Liver (tissue), 9 donors: ENCODE measurements around the gene UNC5CL. TPM values are rescaled to one million over a fixed set of nuclear protein-coding genes. Genes with fewer than 3 reads are reported as not detected.

Experiments
- DNase-seq: peaks from one replicate; pipeline ENCODE4 v3.0.0-alpha.2; 2017; ENCODE audit warnings: low spot score
- H3K27ac ChIP-seq, 2 donors: one replicate each; pipeline ENCODE4 v1.7.0; 2013; ENCODE audit warnings: inconsistent platforms in 2 of 2, low read length in 2 of 2, control low read depth in 1 of 2, low read depth in 1 of 2, mild to moderate bottlenecking in 1 of 2
- H3K27me3 ChIP-seq, 4 donors: one replicate each; pipeline versions ENCODE4 v1.6.1 to v1.7.0; 2013; ENCODE audit warnings: low read length in 3 of 4, inconsistent platforms in 1 of 4, mild to moderate bottlenecking in 1 of 4, moderate library complexity in 1 of 4; ENCODE audit not compliant: control insufficient read depth in 4 of 4, insufficient read depth in 4 of 4
- H3K36me3 ChIP-seq, 4 donors: one replicate each; pipeline versions ENCODE4 v1.6.1 to v1.7.0; 2013; ENCODE audit warnings: low read length in 3 of 4, mild to moderate bottlenecking in 3 of 4, low read depth in 1 of 4, moderate library complexity in 1 of 4; ENCODE audit not compliant: control insufficient read depth in 4 of 4, insufficient read depth in 3 of 4
- H3K4me1 ChIP-seq, 4 donors: one replicate each; pipeline versions ENCODE4 v1.6.1 to v1.7.0; 2013; ENCODE audit warnings: low read length in 3 of 4, mild to moderate bottlenecking in 3 of 4, moderate library complexity in 1 of 4; ENCODE audit not compliant: control insufficient read depth in 4 of 4, insufficient read depth in 4 of 4
- H3K4me3 ChIP-seq, 3 donors: one replicate each; pipeline versions ENCODE4 v1.6.1 to v1.7.0; 2013; ENCODE audit warnings: low read length in 3 of 3, control low read depth in 1 of 3, low read depth in 1 of 3, mild to moderate bottlenecking in 1 of 3
- H3K9ac ChIP-seq, 2 donors: one replicate each; pipeline ENCODE4 v1.7.0; 2013; ENCODE audit warnings: low read length in 2 of 2, mild to moderate bottlenecking in 2 of 2, moderate library complexity in 2 of 2, control low read depth in 1 of 2, low read depth in 1 of 2
- H3K9me3 ChIP-seq, 4 donors: one replicate each; pipeline versions ENCODE4 v1.6.1 to v1.7.0; 2013; ENCODE audit warnings: low read length in 3 of 4; ENCODE audit not compliant: control insufficient read depth in 4 of 4
- CTCF ChIP-seq: fragments of 150-350 bp; IDR thresholded peaks from 2 replicates; pipeline ENCODE4 v1.5.1; 2017; ENCODE audit warnings: improper control_type of control experiment, low read depth, low read length; ENCODE audit not compliant: missing input control
- FOXA1 ChIP-seq: IDR thresholded peaks from 2 replicates; pipeline ENCODE4 v1.6.1; 2016; ENCODE audit warnings: antibody characterized with exemption
- HNF4A ChIP-seq, 2 donors: conservative IDR thresholded peaks; 2 replicates each; pipeline ENCODE4 v1.6.1; 2016; ENCODE audit warnings: antibody characterized with exemption in 2 of 2, mild to moderate bottlenecking in 2 of 2
- HNF4G ChIP-seq: IDR thresholded peaks from 2 replicates; pipeline ENCODE4 v1.6.1; 2016; ENCODE audit warnings: antibody characterized with exemption
- JUND ChIP-seq, 2 donors: IDR thresholded peaks; 2 replicates each; pipeline ENCODE4 v1.6.1; 2016; ENCODE audit warnings: antibody characterized with exemption in 2 of 2
- MAX ChIP-seq: IDR thresholded peaks from 2 replicates; pipeline ENCODE4 v1.6.1; 2016; ENCODE audit warnings: antibody characterized with exemption
- NR2F2 ChIP-seq: IDR thresholded peaks from 2 replicates; pipeline ENCODE4 v1.6.1; 2016; ENCODE audit warnings: antibody characterized with exemption
- RAD21 ChIP-seq, 2 donors: IDR thresholded peaks; 2 replicates each; pipeline ENCODE4 v1.6.1; 2016; ENCODE audit warnings: antibody characterized with exemption in 2 of 2, mild to moderate bottlenecking in 2 of 2
- RXRA ChIP-seq, 2 donors: IDR thresholded peaks; 2 replicates each; pipeline ENCODE4 v1.6.1; 2017 to 2018; ENCODE audit warnings: antibody characterized with exemption in 2 of 2, mild to moderate bottlenecking in 1 of 2
- SP1 ChIP-seq: IDR thresholded peaks from 2 replicates; pipeline ENCODE4 v1.6.1; 2018; ENCODE audit warnings: antibody characterized with exemption, mild to moderate bottlenecking
- TAF1 ChIP-seq: conservative IDR thresholded peaks from 2 replicates; pipeline ENCODE4 v1.6.1; 2016; ENCODE audit warnings: antibody characterized with exemption, mild to moderate bottlenecking
- YY1 ChIP-seq: IDR thresholded peaks from 2 replicates; pipeline ENCODE4 v1.6.1; 2016; ENCODE audit warnings: antibody characterized with exemption, mild to moderate bottlenecking
- WGBS: extraction: QIAGEN DNeasy Blood & Tissue Kit; methylation state at CpG from one replicate; pipeline ENCODE4 v1.1.7; 2013; 5-methylcytosine and 5-hydroxymethylcytosine counted together
- polyA plus RNA-seq, 2 donors: library from polyadenylated mRNA; stranded (reverse) in 1 of 2; unstranded in 1 of 2; fragments of 200-250 nt in 1 of 2; fragments of >200 nt in 1 of 2; fragmentation: Nextera tagmentation in 1 of 2; extraction: Ambion mirVana in 1 of 2; gene quantifications; one replicate each; pipeline versions ENCODE4 v1.2.1 to v1.2.3, GENCODE V29; 2013 to 2015
- total RNA-seq, 2 donors: library from RNA; depleted of rRNA; stranded (reverse); fragments of >200 nt; gene quantifications; one replicate each; pipeline ENCODE4 v1.2.3, GENCODE V29; 2014
- TF ChIP-seq, protein P1 (sequence below): IDR thresholded peaks from 2 replicates; pipeline ENCODE4 v1.6.1; 2016; ENCODE audit warnings: antibody characterized with exemption, mild to moderate bottlenecking
- donor health status: healthy.
- donor health status: healthy.
- donor health status: healthy.
- donor health status: healthy.
- donor health status: healthy.

The UNC5CL gene
- total and polyA plus RNA-seq, 4 donors: 4.7 to 41.9 (median 17.2) TPM

DNA sequence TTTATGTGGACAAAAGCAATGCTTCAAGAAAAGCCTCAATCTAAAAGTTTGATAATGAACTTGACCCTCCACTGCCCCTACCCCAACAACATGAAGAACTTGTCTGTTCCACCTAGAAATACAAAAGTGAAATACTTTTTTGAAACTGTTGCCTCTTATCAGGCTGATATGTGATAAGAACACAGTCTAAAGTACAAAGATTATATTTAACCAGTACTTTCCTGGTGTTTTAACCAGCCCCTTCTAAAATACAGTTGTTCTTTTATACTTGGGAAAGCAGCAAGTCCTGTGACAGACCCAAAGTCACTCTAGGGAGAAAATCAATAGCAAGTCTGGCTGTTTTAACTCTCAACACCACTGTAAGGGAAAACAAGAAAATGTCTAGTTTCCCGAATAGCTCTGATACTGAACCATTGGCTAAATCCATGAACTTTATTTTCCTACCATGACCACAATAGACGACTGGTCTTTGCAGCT lies 26.6 kb upstream of the UNC5CL start:
- DNase-seq: no peak
- H3K4me3 ChIP-seq: no peak overlapping the region
- peaks cover 0 to 10% (median 6%) of the 10 kb centered on the region in 4 donors for H3K36me3 ChIP-seq
- H3K4me1 ChIP-seq: peaks cover 5 to 37% (median 31%) of the 10 kb centered on the region in 4 donors
- peak overlapping the region in 1 of 2 donors; percentile 16 for H3K9ac ChIP-seq
- 33% methylated on average over 2 of the region's 2 CpGs for WGBS
- H3K27me3 ChIP-seq: no peaks in the 10 kb centered on the region
- peak overlapping the region; percentile 61 to 71 for H3K27ac ChIP-seq
- TF ChIP-seq RXRA (IDR thresholded peaks at IDR 0.05) (peak; percentile 49 to 57), JUND (IDR thresholded peaks at IDR 0.05) (peak; percentile 49 to 58), MAX (peak; percentile 30), YY1 (no peak), TAF1 (no peak), HNF4G (peak; percentile 80), NR2F2 (no peak), HNF4A (conservative IDR thresholded peaks at IDR 0.05) (peak; percentile 84 to 90), SP1 (peak; percentile 77), CTCF (no peak), RAD21 (IDR thresholded peaks at IDR 0.05) (peak in 1 of 2 donors; percentile 36)
- TF ChIP-seq, protein P1, sequence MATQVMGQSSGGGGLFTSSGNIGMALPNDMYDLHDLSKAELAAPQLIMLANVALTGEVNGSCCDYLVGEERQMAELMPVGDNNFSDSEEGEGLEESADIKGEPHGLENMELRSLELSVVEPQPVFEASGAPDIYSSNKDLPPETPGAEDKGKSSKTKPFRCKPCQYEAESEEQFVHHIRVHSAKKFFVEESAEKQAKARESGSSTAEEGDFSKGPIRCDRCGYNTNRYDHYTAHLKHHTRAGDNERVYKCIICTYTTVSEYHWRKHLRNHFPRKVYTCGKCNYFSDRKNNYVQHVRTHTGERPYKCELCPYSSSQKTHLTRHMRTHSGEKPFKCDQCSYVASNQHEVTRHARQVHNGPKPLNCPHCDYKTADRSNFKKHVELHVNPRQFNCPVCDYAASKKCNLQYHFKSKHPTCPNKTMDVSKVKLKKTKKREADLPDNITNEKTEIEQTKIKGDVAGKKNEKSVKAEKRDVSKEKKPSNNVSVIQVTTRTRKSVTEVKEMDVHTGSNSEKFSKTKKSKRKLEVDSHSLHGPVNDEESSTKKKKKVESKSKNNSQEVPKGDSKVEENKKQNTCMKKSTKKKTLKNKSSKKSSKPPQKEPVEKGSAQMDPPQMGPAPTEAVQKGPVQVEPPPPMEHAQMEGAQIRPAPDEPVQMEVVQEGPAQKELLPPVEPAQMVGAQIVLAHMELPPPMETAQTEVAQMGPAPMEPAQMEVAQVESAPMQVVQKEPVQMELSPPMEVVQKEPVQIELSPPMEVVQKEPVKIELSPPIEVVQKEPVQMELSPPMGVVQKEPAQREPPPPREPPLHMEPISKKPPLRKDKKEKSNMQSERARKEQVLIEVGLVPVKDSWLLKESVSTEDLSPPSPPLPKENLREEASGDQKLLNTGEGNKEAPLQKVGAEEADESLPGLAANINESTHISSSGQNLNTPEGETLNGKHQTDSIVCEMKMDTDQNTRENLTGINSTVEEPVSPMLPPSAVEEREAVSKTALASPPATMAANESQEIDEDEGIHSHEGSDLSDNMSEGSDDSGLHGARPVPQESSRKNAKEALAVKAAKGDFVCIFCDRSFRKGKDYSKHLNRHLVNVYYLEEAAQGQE: peak; percentile 17
- H3K9me3 ChIP-seq: no peaks in the 10 kb centered on the region

DNA sequence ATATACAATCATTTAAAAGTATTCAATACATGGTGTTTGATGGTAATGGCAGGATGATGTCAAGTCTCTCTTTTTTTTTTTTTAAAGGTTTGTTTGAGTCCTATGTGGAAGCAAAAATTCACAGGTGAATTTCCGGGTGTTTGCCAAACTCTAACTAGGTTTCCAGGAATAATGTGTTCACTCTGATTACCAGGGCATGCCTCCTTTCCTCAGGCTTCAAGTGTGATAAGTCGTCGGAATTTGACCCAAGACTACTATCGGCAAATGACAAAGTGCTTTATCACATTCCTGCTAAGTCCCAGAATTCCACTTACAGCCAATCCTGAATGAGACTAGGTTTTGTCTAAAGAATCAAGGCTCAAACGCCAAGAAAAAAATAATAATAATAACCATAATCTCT lies 25.8 kb upstream of the UNC5CL start:
- WGBS: 31% methylated on average over 5 of the region's 5 CpGs

More for the DNA sequence above, 25.8 kb upstream of the UNC5CL start:
- DNase-seq: no peak
- Histone ChIP-seq H3K36me3 (peaks cover 0 to 10% (median 6%) of the 10 kb centered on the region in 4 donors), H3K9me3 (no peaks in the 10 kb centered on the region), H3K4me3 (no peak overlapping the region), H3K4me1 (peaks cover 5 to 34% (median 30%) of the 10 kb centered on the region in 4 donors), H3K9ac (no peak overlapping the region), H3K27me3 (no peaks in the 10 kb centered on the region), H3K27ac (peak overlapping the region; percentile 61 to 71)
- no peak for TF ChIP-seq HNF4G
- no peak for TF ChIP-seq RXRA (IDR thresholded peaks at IDR 0.05)
- TF ChIP-seq TAF1: no peak
- TF ChIP-seq JUND (IDR thresholded peaks at IDR 0.05): no peak
- no peak for TF ChIP-seq RAD21 (IDR thresholded peaks at IDR 0.05)
- no peak for TF ChIP-seq FOXA1
- no peak for TF ChIP-seq HNF4A (conservative IDR thresholded peaks at IDR 0.05)
